Parathyroid adenoma (tissue), 2 donors: ENCODE results near the gene TMEM270.
"Not testable (repeated sequence)": the region's sequence is repeated elsewhere in the genome, so short reads cannot be mapped to it uniquely, and the experiment has no call there.

Experiments used
- H2AFZ ChIP-seq: fragments of 300-600 bp; sonication (generic); one replicate; pipeline ENCODE4 v1.7.0; 2017; ENCODE audit warnings: antibody characterized with exemption, mild to moderate bottlenecking
- H3K27ac ChIP-seq: fragments of 300-600 bp; sonication (generic); one replicate; pipeline ENCODE4 v1.7.0; 2017
- H3K27me3 ChIP-seq: fragments of 300-600 bp; sonication (generic); one replicate; pipeline ENCODE4 v1.7.0; 2017; ENCODE audit warnings: low read length; ENCODE audit not compliant: control insufficient read depth, insufficient read depth
- H3K36me3 ChIP-seq: fragments of 300-600 bp; sonication (generic); one replicate; pipeline ENCODE4 v1.7.0; 2017; ENCODE audit warnings: low read length; ENCODE audit not compliant: control insufficient read depth, insufficient read depth
- H3K4me1 ChIP-seq: fragments of 300-600 bp; sonication (generic); one replicate; pipeline ENCODE4 v1.7.0; 2017; ENCODE audit warnings: control low read depth
- H3K4me2 ChIP-seq: fragments of 300-600 bp; sonication (generic); one replicate; pipeline ENCODE4 v1.7.0; 2017; ENCODE audit warnings: low read length
- H3K4me3 ChIP-seq: fragments of 300-600 bp; sonication (generic); one replicate; pipeline ENCODE4 v1.7.0; 2017; ENCODE audit warnings: low read depth, low read length
- H3K79me2 ChIP-seq: fragments of 300-600 bp; sonication (generic); one replicate; pipeline ENCODE4 v1.7.0; 2017; ENCODE audit warnings: control low read depth
- H3K9ac ChIP-seq: fragments of 300-600 bp; sonication (generic); one replicate; pipeline ENCODE4 v1.7.0; 2017; ENCODE audit warnings: mild to moderate bottlenecking
- H3K9me3 ChIP-seq: fragments of 300-600 bp; sonication (generic); one replicate; pipeline ENCODE4 v1.7.0; 2017; ENCODE audit warnings: low read length; ENCODE audit not compliant: control insufficient read depth
- TF ChIP-seq, protein P1 (sequence below): fragments of 300-600 bp; sonication (generic); IDR thresholded peaks from one replicate; pipeline ENCODE4 v1.7.0; 2017; ENCODE audit warnings: antibody characterized with exemption, mild to moderate bottlenecking
- donor health status: primary hyperparathyroidism.

Gene TMEM270

GRCh38 chr7:73879977-73880681 is 19.2 kb downstream of the TMEM270 start:
- Histone ChIP-seq H3K27ac (peak overlapping the region; percentile 15), H3K4me3 (no peak overlapping the region)

DNA sequence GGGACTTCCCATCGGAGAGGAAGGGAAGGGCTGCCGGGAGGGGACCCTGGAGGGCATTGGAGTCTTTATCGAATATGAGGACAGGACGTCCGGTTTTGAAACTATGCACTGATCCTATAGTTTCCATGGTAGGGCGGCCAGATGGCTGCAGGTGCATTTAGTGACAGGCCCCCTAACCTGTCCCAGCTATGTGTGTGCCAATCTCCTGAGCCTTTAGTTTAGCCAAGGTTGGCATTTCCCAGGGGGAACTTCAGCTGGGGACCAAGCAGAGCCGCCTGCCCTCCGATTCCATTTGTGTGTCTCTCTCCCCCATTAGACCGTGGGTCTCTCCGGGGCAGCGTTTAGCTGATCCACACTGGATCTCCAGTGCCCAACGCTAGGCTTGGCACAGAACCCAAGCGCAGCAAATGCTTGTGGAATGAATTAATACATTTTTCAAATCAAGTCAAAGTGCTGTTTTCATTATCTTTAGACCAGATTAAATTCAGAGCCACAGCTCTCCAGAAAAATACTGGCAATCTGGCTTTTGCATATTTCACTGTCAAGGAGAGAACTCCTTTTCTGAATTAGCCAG is 19.9 kb downstream of the TMEM270 start:
- no peak overlapping the region for H2AFZ ChIP-seq
- H3K4me3 ChIP-seq = no peak overlapping the region
- no peaks in the 10 kb centered on the region for H3K4me1 ChIP-seq
- TF ChIP-seq, protein P1, sequence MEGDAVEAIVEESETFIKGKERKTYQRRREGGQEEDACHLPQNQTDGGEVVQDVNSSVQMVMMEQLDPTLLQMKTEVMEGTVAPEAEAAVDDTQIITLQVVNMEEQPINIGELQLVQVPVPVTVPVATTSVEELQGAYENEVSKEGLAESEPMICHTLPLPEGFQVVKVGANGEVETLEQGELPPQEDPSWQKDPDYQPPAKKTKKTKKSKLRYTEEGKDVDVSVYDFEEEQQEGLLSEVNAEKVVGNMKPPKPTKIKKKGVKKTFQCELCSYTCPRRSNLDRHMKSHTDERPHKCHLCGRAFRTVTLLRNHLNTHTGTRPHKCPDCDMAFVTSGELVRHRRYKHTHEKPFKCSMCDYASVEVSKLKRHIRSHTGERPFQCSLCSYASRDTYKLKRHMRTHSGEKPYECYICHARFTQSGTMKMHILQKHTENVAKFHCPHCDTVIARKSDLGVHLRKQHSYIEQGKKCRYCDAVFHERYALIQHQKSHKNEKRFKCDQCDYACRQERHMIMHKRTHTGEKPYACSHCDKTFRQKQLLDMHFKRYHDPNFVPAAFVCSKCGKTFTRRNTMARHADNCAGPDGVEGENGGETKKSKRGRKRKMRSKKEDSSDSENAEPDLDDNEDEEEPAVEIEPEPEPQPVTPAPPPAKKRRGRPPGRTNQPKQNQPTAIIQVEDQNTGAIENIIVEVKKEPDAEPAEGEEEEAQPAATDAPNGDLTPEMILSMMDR = no peak
- H3K36me3 ChIP-seq = no peaks in the 10 kb centered on the region
- no peaks in the 10 kb centered on the region for H3K9me3 ChIP-seq
- H3K27me3 ChIP-seq = no peaks in the 10 kb centered on the region
- H3K79me2 ChIP-seq = no peaks in the 10 kb centered on the region
- H3K9ac ChIP-seq = no peak overlapping the region
- no peak overlapping the region for H3K4me2 ChIP-seq
- no peak overlapping the region for H3K27ac ChIP-seq

More at GRCh38 chr7:73879977-73880681, 19.2 kb downstream of the TMEM270 start:
- Histone ChIP-seq H3K4me2 (no peak overlapping the region), H2AFZ (no peak overlapping the region), H3K4me1 (no peaks in the 10 kb centered on the region), H3K36me3 (no peaks in the 10 kb centered on the region), H3K9me3 (no peaks in the 10 kb centered on the region), H3K27me3 (no peaks in the 10 kb centered on the region), H3K9ac (no peak overlapping the region), H3K79me2 (no peaks in the 10 kb centered on the region)
- TF ChIP-seq, protein P1 = no peak

DNA sequence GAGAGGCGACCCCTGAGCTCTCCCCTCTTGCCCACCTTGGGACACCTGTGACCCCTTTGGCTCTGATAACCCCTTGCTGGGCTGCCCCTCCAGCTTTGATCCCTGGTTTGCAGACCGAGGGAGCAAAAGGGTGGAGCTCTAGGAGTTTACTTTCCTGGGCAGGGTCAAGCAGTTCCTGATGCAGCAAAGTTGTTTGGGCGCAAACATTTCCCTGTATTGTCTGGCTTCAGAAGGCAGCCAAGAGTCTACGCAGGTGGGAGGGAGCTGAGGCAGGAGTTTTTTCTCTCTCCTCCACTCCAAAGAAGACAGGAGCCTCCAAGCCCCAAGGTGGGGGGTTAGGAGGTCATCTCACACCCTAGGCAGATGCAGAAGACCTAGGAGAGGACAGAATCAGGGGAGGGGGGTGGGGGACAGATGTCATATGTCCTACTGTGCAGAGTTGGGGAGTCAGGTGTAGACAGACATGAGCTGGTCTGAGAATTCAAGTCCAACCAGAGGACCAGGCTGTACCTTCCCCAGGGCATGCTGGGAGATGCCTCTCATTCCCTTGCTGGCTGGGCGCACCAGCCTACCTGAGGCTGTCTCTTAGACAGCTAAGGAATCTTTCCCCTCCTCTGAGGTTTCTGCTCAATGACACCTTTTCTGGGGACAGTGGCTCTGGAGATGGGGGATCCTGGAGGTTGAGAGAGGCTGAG is 20.5 kb downstream of the TMEM270 start:
- no peak overlapping the region for H3K9ac ChIP-seq
- H2AFZ ChIP-seq = no peak overlapping the region
- H3K4me1 ChIP-seq = no peaks in the 10 kb centered on the region
- no peak overlapping the region for H3K27ac ChIP-seq
- no peak overlapping the region for H3K4me2 ChIP-seq
- H3K27me3 ChIP-seq = no peaks in the 10 kb centered on the region
- TF ChIP-seq, protein P1 = no peak
- no peaks in the 10 kb centered on the region for H3K36me3 ChIP-seq
- H3K79me2 ChIP-seq = no peaks in the 10 kb centered on the region
- H3K9me3 ChIP-seq = no peaks in the 10 kb centered on the region
- no peak overlapping the region for H3K4me3 ChIP-seq

DNA sequence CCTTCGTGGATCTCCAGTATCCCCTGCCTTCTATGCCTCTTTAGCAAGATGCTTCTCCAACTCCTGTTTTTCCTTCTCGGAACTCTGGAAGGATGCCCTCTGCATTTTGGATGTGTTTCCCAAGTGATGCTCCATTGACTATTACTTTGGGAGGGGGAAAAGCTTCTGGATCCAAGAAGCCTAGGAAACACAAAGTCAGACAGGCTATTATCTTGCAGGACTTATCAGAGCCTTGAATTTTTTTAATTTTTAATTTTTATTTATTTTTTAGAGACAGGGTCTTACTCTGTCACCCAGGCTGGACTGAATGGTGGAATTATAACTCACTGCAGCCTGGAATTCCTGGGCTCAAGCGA is 21.1 kb downstream of the TMEM270 start:
- TF ChIP-seq, protein P1 = no peak
- Histone ChIP-seq H3K27me3 (no peaks in the 10 kb centered on the region), H3K4me2 (no peak overlapping the region), H2AFZ (no peak overlapping the region), H3K79me2 (no peaks in the 10 kb centered on the region), H3K36me3 (no peaks in the 10 kb centered on the region), H3K27ac (no peak overlapping the region), H3K9ac (no peak overlapping the region), H3K4me1 (no peaks in the 10 kb centered on the region), H3K9me3 (no peaks in the 10 kb centered on the region), H3K4me3 (no peak overlapping the region)

GRCh38 chr7:73884867-73885422 is 24.0 kb downstream of the TMEM270 start:
- not testable (repeated sequence) for H3K9ac ChIP-seq, H2AFZ ChIP-seq, H3K4me2 ChIP-seq, H3K27ac ChIP-seq, H3K4me1 ChIP-seq, H3K4me3 ChIP-seq, H3K27me3 ChIP-seq, H3K79me2 ChIP-seq, H3K36me3 ChIP-seq, H3K9me3 ChIP-seq
